ENCODE data around the gene UBE2Z.
"Not testable (repeated sequence)": the region's sequence is repeated elsewhere in the genome, so short reads cannot be mapped to it uniquely, and the experiment has no call there.

The UBE2Z gene

DNA sequence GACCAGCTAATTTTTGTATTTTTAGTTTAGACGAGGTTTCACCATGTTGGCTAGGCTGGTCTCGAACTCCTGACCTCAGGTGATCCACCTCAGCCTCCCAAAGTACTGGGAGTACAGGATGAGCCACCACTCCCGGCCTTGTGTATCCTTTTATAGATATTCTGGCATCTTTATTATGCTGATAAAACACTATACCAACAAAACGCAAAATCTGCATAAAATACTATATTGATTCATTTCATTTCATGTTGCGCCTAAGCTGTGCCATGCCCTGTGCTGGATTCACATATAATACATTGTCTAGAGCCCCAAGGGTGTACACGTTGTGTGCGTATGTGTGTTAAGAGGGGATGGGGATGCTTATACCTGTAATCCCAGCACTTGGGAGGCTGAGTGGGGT lies 3.8 kb upstream of the UBE2Z start:
- no peak for DNase-seq (ENCODE audit: low spot score)

DNA sequence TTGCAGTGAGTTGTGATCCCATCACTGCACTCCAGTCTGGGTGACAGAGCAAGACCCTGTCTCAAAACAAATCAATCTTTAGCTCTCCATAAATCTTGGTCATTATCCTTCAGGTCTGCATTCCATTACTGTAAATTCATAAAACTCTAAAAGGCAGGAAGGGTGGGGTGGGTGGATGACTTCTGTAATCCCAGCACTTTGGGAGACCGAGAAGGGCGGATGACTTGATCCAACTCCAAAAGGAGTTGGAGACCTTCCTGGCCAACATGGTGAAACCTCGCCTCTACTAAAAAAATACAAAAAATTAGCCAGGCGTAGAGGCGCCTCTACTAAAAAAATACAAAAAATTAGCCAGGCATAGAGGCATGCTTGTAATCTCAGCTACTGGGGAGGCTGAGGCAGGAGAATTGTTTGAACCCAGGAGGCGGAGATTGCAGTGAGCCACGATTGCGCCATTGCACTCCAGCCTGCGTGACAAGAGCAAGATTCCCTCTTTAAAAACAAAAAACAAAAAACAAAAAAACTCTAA lies 2.2 kb upstream of the UBE2Z start:
- DNase-seq (ENCODE audit: low spot score): no peak

DNA sequence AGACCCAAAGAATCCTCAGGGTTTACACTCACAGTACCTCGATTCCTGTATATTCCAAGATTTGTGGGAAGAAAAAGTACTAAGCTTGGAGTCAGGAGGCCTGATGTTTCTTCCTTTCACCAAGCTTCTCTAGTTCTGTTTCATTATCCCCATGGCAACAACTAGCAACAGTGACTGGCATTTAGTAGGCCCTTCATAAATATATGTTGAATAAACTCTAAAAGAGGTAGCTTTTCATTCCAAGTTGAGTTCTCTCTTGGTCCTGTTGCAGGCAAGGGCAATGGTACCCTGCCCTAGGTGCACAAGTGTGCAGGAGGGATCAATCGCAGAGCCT lies 527 bp upstream of the UBE2Z start:
- DNase-seq (ENCODE audit: low spot score): no peak

DNA sequence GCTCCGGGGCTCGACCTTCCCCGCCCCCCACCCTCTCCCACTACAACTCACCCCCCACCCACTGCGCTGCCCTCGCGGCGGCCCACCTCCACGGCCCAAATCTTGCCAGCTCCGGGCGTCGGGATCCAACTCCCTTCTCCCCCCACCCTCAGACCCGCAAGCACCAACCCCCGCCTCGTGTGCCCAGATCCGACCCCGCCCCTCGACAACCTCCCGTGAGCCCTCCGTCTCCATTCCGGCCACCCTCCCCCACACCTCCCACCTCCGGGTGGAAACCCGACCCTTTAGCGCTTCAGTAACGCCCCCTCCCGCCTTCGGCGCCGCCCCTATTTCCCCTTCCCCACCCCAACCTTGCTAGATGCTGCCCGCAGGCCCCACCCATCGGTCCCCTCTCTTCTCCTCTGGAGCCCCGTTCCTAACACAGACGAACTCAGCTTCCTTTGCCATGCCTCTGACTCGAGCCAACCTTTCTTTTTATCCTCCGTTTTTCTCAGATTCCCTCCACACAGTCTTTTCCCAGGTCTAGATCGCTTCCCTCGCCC lies 717 bp downstream of the UBE2Z start:
- peak; percentile 86 for DNase-seq (ENCODE audit: low spot score)

DNA sequence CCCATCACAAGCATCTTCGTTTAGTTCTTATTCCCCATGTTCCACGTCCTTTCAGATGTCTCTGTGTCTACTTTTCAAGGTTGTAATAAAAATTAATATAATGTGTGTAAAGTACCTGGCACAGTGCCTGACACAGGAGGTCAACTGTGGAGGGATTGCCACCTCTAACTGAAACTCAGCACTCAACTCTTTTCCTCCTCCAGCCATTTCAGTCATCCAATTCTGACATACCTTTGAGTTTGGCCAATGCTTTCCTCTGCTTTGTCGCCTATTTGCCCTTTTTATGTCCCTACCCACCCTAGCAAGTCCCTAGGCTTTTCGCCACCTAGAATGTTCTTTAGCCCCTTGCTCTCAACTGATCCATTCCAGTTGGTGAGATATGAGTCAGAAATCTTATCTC lies 1.6 kb downstream of the UBE2Z start:
- no peak for DNase-seq (ENCODE audit: low spot score)

DNA sequence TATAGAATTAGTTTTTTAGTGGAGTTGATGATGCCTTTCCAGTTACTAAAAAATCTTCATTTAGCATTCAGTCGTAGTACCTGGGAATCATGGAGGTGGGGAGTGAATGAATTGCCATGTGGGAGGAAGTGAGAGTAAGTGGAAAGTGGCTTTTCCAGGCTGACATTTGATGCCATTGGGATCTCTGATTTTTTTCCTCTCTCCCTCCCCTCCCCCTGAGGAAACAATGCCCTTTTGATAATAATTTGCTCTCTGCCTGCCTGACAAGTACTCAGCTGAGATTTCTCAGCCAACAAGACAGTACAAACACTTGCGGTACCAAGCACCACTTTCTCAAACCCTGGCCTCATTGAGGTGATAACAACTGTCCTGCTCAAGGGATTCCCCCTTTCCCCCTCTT lies 2.2 kb downstream of the UBE2Z start:
- no peak for DNase-seq (ENCODE audit: low spot score)

DNA sequence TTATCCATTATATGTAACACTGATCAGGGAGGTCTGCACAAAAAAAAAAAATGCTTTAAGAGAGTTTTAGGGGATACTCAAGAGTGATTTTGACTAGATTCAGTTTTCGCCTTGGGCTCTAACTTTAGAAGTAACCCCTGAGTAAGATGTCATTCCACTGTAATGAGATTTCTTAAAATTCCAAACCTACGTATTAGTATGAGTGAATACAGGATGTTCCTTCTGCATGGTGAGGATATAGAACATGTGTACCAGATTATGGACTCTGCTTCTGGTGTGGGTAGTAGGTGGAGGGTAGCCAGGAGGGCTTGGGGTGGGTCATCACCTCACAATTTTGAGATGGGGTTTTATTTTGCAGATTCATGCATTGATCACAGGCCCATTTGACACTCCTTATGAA lies 4.3 kb downstream of the UBE2Z start:
- DNase-seq (ENCODE audit: low spot score): no peak

DNA sequence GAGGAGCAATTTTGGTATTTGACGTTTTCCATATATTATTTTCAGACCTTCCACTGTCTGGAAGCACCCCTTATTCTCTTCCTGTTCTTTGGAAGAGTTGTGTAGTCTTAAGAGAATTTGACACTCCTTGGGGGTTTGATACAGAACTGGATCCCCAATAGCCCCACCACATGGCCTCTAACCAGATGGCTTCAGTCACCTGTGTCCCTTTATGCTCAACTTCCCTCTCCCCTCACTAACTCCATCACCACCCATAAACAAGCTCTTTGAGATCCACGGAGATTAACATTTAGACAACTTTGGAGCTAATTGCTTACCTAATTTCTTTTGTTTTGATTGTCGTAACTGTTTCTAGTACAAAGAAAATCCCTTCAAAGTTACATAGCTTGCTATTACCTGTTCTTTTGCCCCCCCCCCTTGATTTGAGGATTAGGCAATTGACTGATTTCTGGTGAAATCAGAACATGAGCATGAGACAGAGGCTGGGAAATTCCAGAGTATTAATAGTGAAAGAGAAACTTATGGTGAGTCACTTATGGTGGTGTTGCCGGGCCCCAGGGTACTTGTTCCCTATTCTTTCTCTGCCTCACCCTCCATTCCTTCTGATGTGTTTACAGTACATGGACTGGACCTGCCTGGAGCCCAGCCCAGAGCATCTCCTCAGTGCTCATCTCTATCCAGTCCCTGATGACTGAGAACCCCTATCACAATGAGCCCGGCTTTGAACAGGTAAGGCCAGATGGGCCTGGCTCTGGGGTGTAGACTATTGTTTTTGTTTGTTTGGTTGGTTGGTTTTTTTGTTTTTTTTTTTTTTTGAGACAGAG lies 7.5 kb downstream of the UBE2Z start:
- DNase-seq (ENCODE audit: low spot score): no peak

DNA sequence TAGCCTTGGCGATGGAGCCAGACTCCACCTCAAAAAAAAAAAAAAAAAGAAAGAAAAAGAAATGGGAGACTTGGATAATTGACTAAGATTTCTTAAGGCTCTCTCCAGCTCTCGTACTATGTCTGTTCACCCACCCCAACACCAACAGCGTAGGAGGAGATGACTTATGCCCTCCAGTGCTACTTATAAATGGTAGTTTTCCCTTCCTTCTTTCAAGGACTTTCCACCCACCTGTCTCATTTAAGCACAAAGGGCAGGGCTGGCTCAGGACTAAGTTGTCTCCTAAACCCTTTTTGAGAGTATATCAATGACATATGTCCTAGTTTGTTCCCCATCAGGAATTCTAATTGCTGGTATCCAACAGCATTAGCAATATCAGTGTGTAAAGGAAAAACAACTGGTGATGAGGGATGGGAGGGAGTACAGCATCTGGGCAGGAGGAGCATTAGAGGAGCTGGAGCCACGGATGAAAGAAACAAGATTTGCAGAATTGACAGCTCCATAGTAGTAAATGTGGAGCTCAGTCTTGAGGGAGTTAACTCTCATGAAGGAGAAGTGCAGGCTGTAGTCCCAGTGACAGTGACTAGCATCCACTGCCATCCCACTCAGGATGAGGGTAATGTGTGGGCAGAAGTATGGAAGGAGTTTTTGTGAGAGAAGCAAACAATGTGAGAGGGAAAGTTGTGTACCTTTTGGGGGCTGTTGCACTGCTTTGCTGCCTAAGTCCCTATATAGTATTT lies 17.2 kb downstream of the UBE2Z start:
- no peak for DNase-seq (ENCODE audit: low spot score)

DNA sequence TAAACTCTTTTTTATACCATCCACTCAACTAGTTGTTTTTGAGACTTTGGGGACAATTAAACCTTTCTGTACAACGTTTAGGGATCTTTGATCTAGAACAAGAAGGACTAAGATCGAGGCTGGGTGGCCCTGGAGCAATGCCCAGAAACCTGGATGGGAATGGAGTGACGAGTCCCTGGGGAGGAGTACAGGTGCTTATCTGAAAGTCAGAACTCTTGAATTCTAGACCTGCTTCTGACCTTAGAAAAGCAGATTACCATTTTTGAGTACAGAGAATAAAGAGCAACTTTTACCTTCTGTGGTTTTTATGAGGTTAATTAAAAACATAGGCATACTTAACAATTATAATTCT lies 17.8 kb downstream of the UBE2Z start:
- DNase-seq (ENCODE audit: low spot score): no peak

DNA sequence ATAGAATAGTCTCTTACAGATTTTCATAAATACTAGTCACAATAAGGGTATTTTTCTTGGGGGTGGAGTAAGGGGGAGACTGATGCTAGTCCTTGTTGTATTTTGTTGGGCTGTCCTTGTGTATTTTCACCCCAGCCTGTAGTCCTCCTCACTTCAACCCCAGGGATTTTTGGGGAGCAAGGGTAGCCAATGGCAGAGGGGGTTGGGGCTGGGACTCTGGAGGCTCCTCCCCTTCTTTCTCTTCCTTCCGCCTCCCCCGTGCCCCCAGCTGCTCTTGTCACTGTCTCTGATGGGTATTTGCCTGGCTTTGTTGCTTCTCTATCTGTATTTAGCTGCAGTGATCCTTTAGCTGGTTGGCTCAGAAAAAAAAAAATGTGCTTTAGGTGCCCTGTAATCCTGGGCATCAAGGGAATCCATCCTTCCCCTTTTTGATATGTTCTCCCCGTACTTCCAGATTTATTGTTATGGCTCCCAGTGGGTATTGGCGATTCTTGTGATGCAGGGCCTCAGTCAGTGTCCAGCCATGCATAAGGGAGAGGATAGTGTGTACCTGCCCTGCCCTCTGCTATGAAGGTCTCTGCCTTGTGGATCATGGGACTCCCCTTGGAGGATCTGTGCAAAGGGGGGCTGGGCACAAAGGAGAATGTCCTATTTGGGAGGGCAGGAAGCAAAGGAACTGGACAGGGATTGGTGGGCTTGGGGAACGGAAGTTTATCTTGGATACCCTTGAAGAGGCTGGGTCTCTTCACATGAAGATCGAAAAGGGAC lies 20.0 kb downstream of the UBE2Z start:
- DNase-seq (ENCODE audit: low spot score): no peak

DNA sequence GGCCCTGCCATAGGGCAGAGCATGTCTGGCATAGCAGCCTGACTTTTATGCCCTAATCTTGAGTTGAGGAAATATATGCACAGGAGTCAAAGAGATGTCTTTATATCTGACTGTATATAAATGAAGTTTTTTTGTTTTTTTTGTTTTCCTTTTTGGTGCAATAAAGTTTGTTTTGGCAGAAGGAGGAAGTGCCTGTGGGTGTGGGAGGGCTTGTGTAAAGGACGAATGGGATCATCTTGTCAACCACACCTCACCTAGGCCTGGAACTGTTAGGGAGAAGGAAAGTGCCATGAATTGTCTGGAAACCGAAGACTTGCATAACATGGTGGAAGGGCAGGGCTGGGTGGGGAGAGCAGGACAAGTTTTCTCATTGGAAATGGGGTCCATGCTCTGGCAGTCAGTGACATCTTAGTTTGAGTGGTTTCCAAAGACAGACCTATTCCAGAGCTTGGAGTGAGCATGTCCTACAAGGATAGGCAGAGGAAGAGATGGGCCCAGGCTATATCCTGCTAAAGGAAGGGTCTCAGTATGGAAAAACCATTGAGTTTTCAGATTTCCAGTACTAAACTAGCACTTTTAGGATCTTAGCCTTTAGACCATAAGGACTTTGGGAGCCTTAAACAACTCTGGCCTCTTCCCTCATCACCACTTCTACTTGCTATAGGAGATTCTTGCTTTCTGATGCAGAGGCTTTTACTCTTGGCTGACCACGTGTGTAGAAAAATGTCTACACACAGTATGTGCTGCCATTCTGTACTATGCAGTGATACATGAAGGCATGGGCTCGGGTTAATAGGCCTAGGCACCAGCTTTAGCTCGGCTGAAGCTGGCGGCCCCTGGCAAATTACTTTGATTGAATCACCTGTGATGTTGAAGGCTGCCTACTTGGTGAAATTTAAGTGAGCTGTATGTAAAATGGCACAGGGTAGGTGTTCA lies 20.9 kb downstream of the UBE2Z start:
- no peak for DNase-seq (ENCODE audit: low spot score)

DNA sequence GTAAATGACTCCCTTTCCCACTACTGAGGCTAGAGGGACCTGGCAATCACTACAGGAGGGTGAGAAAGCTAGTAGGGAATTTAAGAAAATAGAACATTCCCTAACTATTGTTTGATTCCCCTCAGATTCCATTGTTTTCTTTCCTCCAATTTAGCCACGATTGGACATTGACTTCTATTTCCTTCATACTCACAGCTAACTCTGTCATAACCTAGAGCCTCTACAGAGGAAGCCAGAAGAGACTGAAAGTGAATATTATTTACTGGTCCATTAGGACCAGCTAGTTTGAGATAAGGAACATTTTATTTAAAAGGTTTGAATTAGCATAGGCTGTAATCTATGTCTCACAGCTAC lies 21.6 kb downstream of the UBE2Z start:
- no peak for DNase-seq (ENCODE audit: low spot score)

DNA sequence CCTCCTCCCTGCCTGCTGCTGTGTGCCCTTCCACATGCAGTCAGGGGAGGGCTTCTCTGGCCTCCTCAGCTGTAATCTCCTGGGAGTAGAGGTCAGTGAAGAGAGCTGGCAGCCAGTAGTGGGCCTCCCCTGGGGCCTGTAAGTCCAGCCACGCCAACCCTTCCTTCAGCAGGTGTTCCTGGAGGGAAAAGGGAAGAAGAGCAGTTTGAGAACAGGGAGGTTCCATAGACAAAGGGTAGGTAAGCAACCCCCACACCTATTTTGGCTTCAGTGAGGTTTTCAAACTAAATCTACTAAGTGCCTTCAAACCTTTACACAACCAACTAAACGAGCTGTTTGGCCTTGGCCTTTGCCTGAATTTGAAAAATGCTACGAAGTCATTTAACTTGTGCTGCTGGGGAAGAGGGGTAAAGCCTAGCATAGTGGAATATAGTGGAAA lies 22.2 kb downstream of the UBE2Z start:
- DNase-seq (ENCODE audit: low spot score): no peak

DNA sequence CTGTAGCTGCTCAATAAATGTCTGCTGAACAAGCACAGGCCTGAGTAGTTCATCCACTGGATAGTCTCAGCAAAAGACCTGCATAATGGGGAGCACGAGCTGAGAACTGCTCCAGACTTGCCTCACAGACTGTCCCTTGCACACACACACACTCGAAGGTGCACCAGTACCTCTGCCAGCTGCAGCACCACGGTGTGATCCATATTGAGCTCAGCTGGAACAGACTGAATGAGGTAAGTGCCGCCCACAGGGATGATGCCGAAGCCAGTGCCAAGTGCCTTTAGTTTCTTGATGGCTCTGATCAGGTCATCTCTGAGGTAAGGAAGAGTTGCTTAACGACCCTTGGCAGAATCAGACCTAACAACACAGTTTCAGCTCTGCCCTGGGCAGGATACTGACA lies 24.8 kb downstream of the UBE2Z start:
- DNase-seq (ENCODE audit: low spot score): no peak

DNA sequence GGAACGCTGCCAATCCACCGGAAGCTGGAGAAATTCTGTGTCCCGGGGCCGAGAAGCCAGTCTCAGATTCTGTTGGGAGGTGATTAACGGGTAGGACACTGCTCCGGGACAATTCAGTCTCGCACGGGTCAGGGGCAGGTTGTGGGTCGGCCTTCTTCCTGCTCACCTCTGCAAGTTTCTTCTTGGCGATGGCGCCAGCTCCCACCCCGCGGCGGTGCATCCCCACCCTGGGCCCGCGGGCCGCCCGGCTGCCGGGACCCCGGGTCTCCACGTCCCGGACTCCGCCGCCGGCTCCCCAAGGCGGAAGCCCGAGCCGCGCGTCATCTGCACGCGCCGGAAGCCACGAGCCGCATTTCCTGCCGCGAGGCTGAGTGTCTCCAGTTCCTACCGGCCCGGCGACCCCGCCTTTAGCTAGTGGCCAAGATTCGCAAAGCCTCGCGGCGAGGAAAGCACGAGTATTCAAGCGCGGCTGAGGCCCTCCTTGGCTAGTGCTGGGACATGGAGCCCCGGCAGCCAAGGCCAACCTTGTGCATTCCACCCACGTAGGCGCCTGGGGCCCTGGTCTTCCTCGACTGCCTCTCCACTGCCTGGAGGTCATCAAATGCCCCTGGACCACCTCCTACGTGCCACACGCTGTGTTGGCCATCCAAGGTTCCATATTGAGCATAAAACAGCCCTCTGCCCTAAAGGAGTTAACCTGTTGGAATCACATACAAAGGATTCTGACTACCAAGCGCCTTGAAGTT lies 36.5 kb downstream of the UBE2Z start, which contains the start of gene SNF8:
Gene SNF8 (minus strand): TSS at position 328 of the 746 bp plus-strand sequence. CDS start 108 bp downstream, at position 220.
- peak; percentile 86 for DNase-seq (ENCODE audit: low spot score)

DNA sequence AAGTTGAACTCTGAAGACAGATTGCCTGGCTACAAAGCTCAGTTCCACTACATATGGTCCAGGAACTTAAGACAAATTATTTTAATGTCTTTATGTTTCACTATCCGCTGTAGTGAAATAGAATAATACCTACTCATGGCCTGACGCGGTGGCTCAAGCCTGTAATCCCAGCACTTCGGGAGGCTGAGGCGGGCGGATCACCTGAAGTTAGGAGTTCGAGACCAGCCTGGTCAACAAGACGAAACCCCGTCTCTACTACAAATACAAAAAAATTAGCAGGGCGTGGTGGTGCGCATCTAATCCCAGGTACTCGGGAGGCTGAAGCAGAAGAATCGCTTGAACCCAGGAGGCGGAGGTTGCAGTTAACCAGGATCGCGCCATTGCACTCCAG lies 37.0 kb downstream of the UBE2Z start:
- DNase-seq (ENCODE audit: low spot score): not testable (repeated sequence)

DNA sequence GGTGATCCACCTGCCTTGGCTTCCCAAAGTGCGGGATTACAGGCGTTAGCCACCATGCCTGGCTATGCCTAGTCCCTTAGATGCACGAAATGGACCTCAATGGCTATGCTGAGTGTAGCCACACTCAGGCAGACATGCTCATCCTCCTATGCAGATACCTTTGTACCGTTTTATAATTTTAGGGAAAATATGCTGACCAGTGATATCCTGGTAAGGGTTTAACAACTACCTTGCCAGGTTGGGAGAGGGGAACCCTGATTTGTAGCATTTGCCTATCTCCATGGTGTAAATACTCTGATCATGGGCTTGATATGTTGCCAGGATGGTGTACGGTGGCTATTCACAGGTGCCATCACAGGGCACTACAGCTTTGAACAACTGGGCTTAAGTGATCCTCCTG lies 43.4 kb downstream of the UBE2Z start:
- no peak for DNase-seq (ENCODE audit: low spot score)

DNA sequence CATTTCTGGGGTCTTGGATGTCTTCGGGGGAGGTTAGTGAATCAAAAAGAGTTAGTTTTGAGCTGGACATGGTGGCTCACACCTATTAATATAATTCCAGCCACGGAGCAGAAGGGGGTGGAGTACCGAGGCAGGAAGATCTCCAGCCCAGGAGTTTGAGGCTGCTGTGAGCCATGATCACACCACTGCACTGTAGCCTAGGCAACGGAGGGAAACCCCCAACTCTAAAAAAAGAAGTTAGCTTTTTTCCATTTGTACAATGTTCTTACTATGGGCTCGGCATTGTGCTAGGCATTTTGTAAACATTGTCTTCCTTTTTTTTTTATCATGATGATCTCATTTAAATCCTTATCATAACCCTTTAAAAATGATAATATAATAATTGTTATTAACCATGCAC lies 44.7 kb downstream of the UBE2Z start:
- no peak for DNase-seq (ENCODE audit: low spot score)

DNA sequence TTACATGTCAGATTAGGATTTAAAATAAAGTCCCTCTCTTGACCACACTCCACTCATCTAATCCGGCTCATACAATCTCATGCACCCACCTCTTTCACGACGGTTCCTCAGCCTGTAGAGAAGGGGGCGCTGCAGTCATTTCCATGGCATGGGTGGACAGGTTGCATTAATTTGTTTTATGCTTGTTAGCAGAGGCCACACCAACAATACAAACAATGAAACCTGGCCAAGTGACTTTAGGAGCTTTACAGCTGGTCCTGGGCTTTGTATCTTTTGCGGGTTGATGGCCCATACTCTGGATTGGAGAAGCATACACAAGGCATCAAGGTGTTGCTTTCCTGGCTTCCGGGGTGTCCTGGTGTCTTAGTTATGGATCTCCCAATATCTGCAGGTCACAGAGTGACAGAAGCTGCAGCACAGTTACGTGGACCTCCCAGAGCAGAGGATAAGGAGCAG lies 46.1 kb downstream of the UBE2Z start:
- DNase-seq (ENCODE audit: low spot score): peak; percentile 42
